Esophagus squamous epithelium (tissue), 5 donors: Measurements from ENCODE around the gene ZNF655. TPM values are rescaled to one million over a fixed set of nuclear protein-coding genes. Genes with fewer than 3 reads are reported as not detected.

Experiments used
- DNase-seq: peaks from one replicate; lab custom pipeline; 2025; lab: John Stamatoyannopoulos, UW
- H3K27ac ChIP-seq, 4 donors: fragments of 200-600 bp; sonication (generic); one replicate each; pipeline ENCODE4 v1.5.1; 2016 to 2019; ENCODE audit warnings: mild to moderate bottlenecking in 1 of 4
- H3K27me3 ChIP-seq, 4 donors: fragments of 200-600 bp; sonication (generic); 1 replicate in 3 of 4; 2 replicates in 1 of 4; pipeline versions ENCODE4 v1.5.1 to v1.6.0; 2017 to 2021; ENCODE audit warnings: antibody characterized with exemption in 1 of 4
- H3K36me3 ChIP-seq, 3 donors: fragments of 200-600 bp; sonication (generic); one replicate each; pipeline ENCODE4 v1.5.1; 2016 to 2019
- H3K4me1 ChIP-seq, 3 donors: fragments of 200-600 bp; sonication (generic); one replicate each; pipeline ENCODE4 v1.5.1; 2017 to 2019
- H3K4me3 ChIP-seq, 4 donors: fragments of 200-600 bp; sonication (generic); 1 replicate in 3 of 4; 2 replicates in 1 of 4; pipeline ENCODE4 v1.5.1; 2016 to 2019; ENCODE audit warnings: mild to moderate bottlenecking in 2 of 4, moderate library complexity in 1 of 4
- H3K9me3 ChIP-seq, 3 donors: fragments of 200-600 bp; sonication (generic); one replicate each; pipeline ENCODE4 v1.5.1; 2016 to 2019
- CTCF ChIP-seq, 6 experiments: fragments of 450-650 bp in 4 of 6; fragments of 200-600 bp in 2 of 6; sonication (generic) in 2 of 6; IDR thresholded peaks; one replicate each; pipeline ENCODE4 v1.5.1; 2016 to 2019; ENCODE audit warnings: antibody characterized with exemption in 6 of 6, mild to moderate bottlenecking in 4 of 6, moderate library complexity in 4 of 6
- POLR2A ChIP-seq, 4 donors: fragments of 450-650 bp; IDR thresholded peaks; one replicate each; pipeline ENCODE4 v1.6.1; 2017; ENCODE audit warnings: antibody characterized with exemption in 4 of 4, mild to moderate bottlenecking in 4 of 4, moderate library complexity in 3 of 4
- WGBS, 2 donors: methylation state at CpG; one replicate each; pipeline ENCODE4 v1.1.5; 2018; 5-methylcytosine and 5-hydroxymethylcytosine counted together
- intact Hi-C: fragments of 100-400 bp; cut with DNase I; formaldehyde crosslinking; loops from one replicate; pipeline ENCODE4 v1.15.0; 2022
- total RNA-seq, 4 donors: library from RNA; depleted of rRNA; stranded (reverse); fragments of >200 nt; gene quantifications; one replicate each; pipeline ENCODE4 v1.1.0, GENCODE V29; 2016
- donor health status: DM: yes; HTN: yes; CAD: no.

The ZNF655 gene
- total RNA-seq, 4 donors from 2014 or later: 78.6 to 167 (median 107) TPM

GRCh38 chr7:99617192-99617781 is 58.8 kb downstream of the ZNF655 start:
- WGBS, 2 donors: 25 to 27% methylated on average over 9 to 12 of the region's 22 CpGs
- TF ChIP-seq CTCF (IDR thresholded peaks at IDR 0.05): no peak
- intact Hi-C loops: no loop called here
- DNase-seq: no peak
- H3K27me3 ChIP-seq: no peaks in the 10 kb centered on the region
- peaks cover 13 to 28% (median 19%) of the 10 kb centered on the region in 3 donors for H3K4me1 ChIP-seq
- peak overlapping the region; percentile 70 to 99 (median 73) for H3K4me3 ChIP-seq
- peaks cover 8 to 41% (median 17%) of the 10 kb centered on the region in 3 donors for H3K36me3 ChIP-seq
- H3K9me3 ChIP-seq: no peaks in the 10 kb centered on the region
- H3K27ac ChIP-seq: peak overlapping the region; percentile 85 to 94 (median 90)

- Histone ChIP-seq H3K27ac (no peak overlapping the region), H3K4me3 (no peak overlapping the region), H3K36me3 (peaks cover 20 to 55% (median 20%) of the 10 kb centered on the region in 3 donors), H3K4me1 (peaks cover 15 to 42% (median 26%) of the 10 kb centered on the region in 3 donors), H3K9me3 (no peaks in the 10 kb centered on the region), H3K27me3 (no peaks in the 10 kb centered on the region)
- intact Hi-C loops: no loop called here
- TF ChIP-seq CTCF (IDR thresholded peaks at IDR 0.05) (no peak), POLR2A (IDR thresholded peaks at IDR 0.05) (no peak)
- WGBS, 2 donors: 76 to 85% methylated on average over 3 of the region's 3 CpGs
- DNase-seq: no peak
These were observed 60.3 kb downstream of the ZNF655 start for GRCh38 chr7:99618726-99619125.

- H3K4me1 ChIP-seq: peaks cover 18 to 46% (median 28%) of the 10 kb centered on the region in 3 donors
- 90 to 92% methylated on average over 5 to 9 of the region's 18 CpGs for WGBS, 2 donors
- H3K9me3 ChIP-seq: no peaks in the 10 kb centered on the region
- no peak for TF ChIP-seq POLR2A (IDR thresholded peaks at IDR 0.05)
- TF ChIP-seq CTCF (IDR thresholded peaks at IDR 0.05): no peak
- intact Hi-C loops: no loop called here
- no peak for DNase-seq
- H3K4me3 ChIP-seq: no peak overlapping the region
- peaks cover 28 to 64% (median 30%) of the 10 kb centered on the region in 3 donors for H3K36me3 ChIP-seq
- H3K27ac ChIP-seq: no peak overlapping the region
- H3K27me3 ChIP-seq: no peaks in the 10 kb centered on the region
These were observed 61.2 kb downstream of the ZNF655 start for GRCh38 chr7:99619571-99620130.

GRCh38 chr7:99621271-99621670 is 62.8 kb downstream of the ZNF655 start:
- Histone ChIP-seq H3K27me3 (no peaks in the 10 kb centered on the region), H3K9me3 (no peaks in the 10 kb centered on the region), H3K4me3 (no peak overlapping the region), H3K36me3 (peaks cover 32 to 81% (median 43%) of the 10 kb centered on the region in 3 donors), H3K4me1 (peaks cover 15 to 42% (median 25%) of the 10 kb centered on the region in 3 donors), H3K27ac (no peak overlapping the region)
- intact Hi-C loops: no loop called here
- TF ChIP-seq CTCF (IDR thresholded peaks at IDR 0.05): no peak
- no peak for TF ChIP-seq POLR2A (IDR thresholded peaks at IDR 0.05)
- no peak for DNase-seq
- 87 to 90% methylated on average over 2 to 5 of the region's 5 CpGs for WGBS, 2 donors

GRCh38 chr7:99622596-99622995 is 64.2 kb downstream of the ZNF655 start:
- no peak for TF ChIP-seq POLR2A (IDR thresholded peaks at IDR 0.05)
- peaks cover 10 to 35% (median 21%) of the 10 kb centered on the region in 3 donors for H3K4me1 ChIP-seq
- no peak overlapping the region for H3K4me3 ChIP-seq
- peaks cover 37 to 94% (median 45%) of the 10 kb centered on the region in 3 donors for H3K36me3 ChIP-seq
- 60 to 75% methylated on average over 10 of the region's 10 CpGs for WGBS, 2 donors
- H3K27ac ChIP-seq: peak overlapping the region; percentile 15 to 59 (median 41)
- H3K27me3 ChIP-seq: no peaks in the 10 kb centered on the region
- intact Hi-C loops: no loop called here
- no peaks in the 10 kb centered on the region for H3K9me3 ChIP-seq
- DNase-seq: no peak
